Thyroid gland (tissue), 4 donors: ENCODE measurements around the gene SLC7A9. TPM values are rescaled to one million over a fixed set of nuclear protein-coding genes. Genes with fewer than 3 reads are reported as not detected.
A peak's percentile ranks its signal among the peaks of the same experiment; 100 is the strongest.

Experiments used
- DNase-seq, 2 donors: peaks; one replicate each; pipeline ENCODE4 v3.0.0-alpha.2; 2019
- H3K27ac ChIP-seq, 3 donors: fragments of 200-600 bp; sonication (generic); 1 replicate in 2 of 3; 2 replicates in 1 of 3; pipeline ENCODE4 v1.5.1; 2016 to 2019; ENCODE audit warnings: mild to moderate bottlenecking in 1 of 3, moderate library complexity in 1 of 3
- H3K27me3 ChIP-seq: fragments of 200-600 bp; sonication (generic); one replicate; pipeline ENCODE4 v1.5.1; 2019
- H3K36me3 ChIP-seq, 2 donors: fragments of 200-600 bp; sonication (generic); one replicate each; pipeline ENCODE4 v1.5.1; 2016 to 2019
- H3K4me1 ChIP-seq, 2 donors: fragments of 200-600 bp; sonication (generic); one replicate each; pipeline ENCODE4 v1.5.1; 2017 to 2019
- H3K4me3 ChIP-seq, 3 donors: fragments of 200-600 bp; sonication (generic); replicated peaks in 1 of 3; 1 replicate in 2 of 3; 2 replicates in 1 of 3; pipeline ENCODE4 v1.5.1; 2016; ENCODE audit warnings: mild to moderate bottlenecking in 1 of 3
- H3K9me3 ChIP-seq: fragments of 200-600 bp; sonication (generic); one replicate; pipeline ENCODE4 v1.5.1; 2017
- CTCF ChIP-seq, 6 experiments: fragments of 200-600 bp in 3 of 6; fragments of 450-650 bp in 3 of 6; sonication (generic) in 3 of 6; IDR thresholded peaks; one replicate each; pipeline ENCODE4 v1.5.1; 2016 to 2019; ENCODE audit warnings: antibody characterized with exemption in 6 of 6, mild to moderate bottlenecking in 2 of 6, inconsistent platforms in 1 of 6, moderate library complexity in 1 of 6
- POLR2A ChIP-seq, 2 donors: fragments of 450-650 bp; IDR thresholded peaks; one replicate each; pipeline ENCODE4 v1.6.1; 2017; ENCODE audit warnings: antibody characterized with exemption in 2 of 2, mild to moderate bottlenecking in 2 of 2, moderate library complexity in 1 of 2
- WGBS, 2 donors: methylation state at CpG; one replicate each; pipeline ENCODE4 v1.1.5; 2017; 5-methylcytosine and 5-hydroxymethylcytosine counted together
- intact Hi-C: fragments of 100-400 bp; cut with DNase I; formaldehyde crosslinking; loops from one replicate; pipeline ENCODE4 v1.15.1; 2023
- total RNA-seq, 4 donors: library from RNA; depleted of rRNA; stranded (reverse); fragments of >200 nt; gene quantifications; one replicate each; pipeline ENCODE4 v1.2.3, GENCODE V29; 2016

Gene SLC7A9
- total RNA-seq, 4 donors from 2014 or later = 0.67 to 2.1 (median 0.67) TPM; not detected in 1

- intact Hi-C loops = no loop called here
- H3K27ac ChIP-seq = peak overlapping the region in 1 of 3 donors; percentile 63
- H3K4me3 ChIP-seq = no peak overlapping the region
- TF ChIP-seq POLR2A (IDR thresholded peaks at IDR 0.05) = no peak
- TF ChIP-seq CTCF (IDR thresholded peaks at IDR 0.05) = peak in 1 of 6 experiments; percentile 12
- WGBS, 2 donors = 57 to 59% methylated on average over 3 of the region's 3 CpGs
- no peak for DNase-seq
- H3K4me1 ChIP-seq = no peaks in the 10 kb centered on the region
- H3K36me3 ChIP-seq = peaks cover 8 to 19% of the 10 kb centered on the region in 2 donors
- no peaks in the 10 kb centered on the region for H3K9me3 ChIP-seq
- no peaks in the 10 kb centered on the region for H3K27me3 ChIP-seq
Measured at GRCh38 chr19:32895384-32895783, 25.8 kb upstream of the SLC7A9 start.

GRCh38 chr19:32891609-32892008 lies 22.0 kb upstream of the SLC7A9 start:
- intact Hi-C loops = no loop called here
- DNase-seq = no peak
- H3K4me3 ChIP-seq = no peak overlapping the region
- WGBS, 2 donors = 94 to 98% methylated on average over 2 of the region's 2 CpGs
- H3K4me1 ChIP-seq = no peaks in the 10 kb centered on the region
- no peaks in the 10 kb centered on the region for H3K36me3 ChIP-seq
- no peaks in the 10 kb centered on the region for H3K9me3 ChIP-seq
- H3K27me3 ChIP-seq = no peaks in the 10 kb centered on the region
- TF ChIP-seq CTCF (IDR thresholded peaks at IDR 0.05) (no peak), POLR2A (IDR thresholded peaks at IDR 0.05) (no peak)
- no peak overlapping the region for H3K27ac ChIP-seq

- no peaks in the 10 kb centered on the region for H3K9me3 ChIP-seq
- DNase-seq = no peak
- intact Hi-C loops = no loop called here
Measured at GRCh38 chr19:32890841-32891240, 21.3 kb upstream of the SLC7A9 start.

GRCh38 chr19:32890326-32890725 lies 20.8 kb upstream of the SLC7A9 start:
- no peaks in the 10 kb centered on the region for H3K9me3 ChIP-seq
- intact Hi-C loops = no loop called here
- no peaks in the 10 kb centered on the region for H3K36me3 ChIP-seq
- H3K27ac ChIP-seq = no peak overlapping the region
- H3K27me3 ChIP-seq = no peaks in the 10 kb centered on the region
- no peak for DNase-seq
- WGBS, 2 donors = 96 to 98% methylated on average over 13 of the region's 13 CpGs
- H3K4me3 ChIP-seq = no peak overlapping the region
- H3K4me1 ChIP-seq = no peaks in the 10 kb centered on the region
- TF ChIP-seq CTCF (IDR thresholded peaks at IDR 0.05) = no peak
- no peak for TF ChIP-seq POLR2A (IDR thresholded peaks at IDR 0.05)

More at GRCh38 chr19:32890841-32891240, 21.3 kb upstream of the SLC7A9 start:
- H3K27me3 ChIP-seq = no peaks in the 10 kb centered on the region
- no peaks in the 10 kb centered on the region for H3K36me3 ChIP-seq
- no peak overlapping the region for H3K27ac ChIP-seq
- WGBS, 2 donors = 100% methylated on average over 6 to 7 of the region's 10 CpGs
- H3K4me1 ChIP-seq = no peaks in the 10 kb centered on the region
- TF ChIP-seq CTCF (IDR thresholded peaks at IDR 0.05) (no peak), POLR2A (IDR thresholded peaks at IDR 0.05) (no peak)
- no peak overlapping the region for H3K4me3 ChIP-seq

- H3K27ac ChIP-seq = no peak overlapping the region
- H3K27me3 ChIP-seq = no peaks in the 10 kb centered on the region
- intact Hi-C loops = no loop called here
- 95% methylated on average over 11 of the region's 11 CpGs for WGBS, 2 donors
- TF ChIP-seq POLR2A (IDR thresholded peaks at IDR 0.05) (no peak), CTCF (IDR thresholded peaks at IDR 0.05) (no peak)
- H3K36me3 ChIP-seq = no peaks in the 10 kb centered on the region
- no peak overlapping the region for H3K4me3 ChIP-seq
- H3K9me3 ChIP-seq = no peaks in the 10 kb centered on the region
- no peak for DNase-seq
- no peaks in the 10 kb centered on the region for H3K4me1 ChIP-seq
Measured at GRCh38 chr19:32889137-32889934, 19.8 kb upstream of the SLC7A9 start.
